ENCODE results near the gene LIPC. TPM values are rescaled to one million over a fixed set of nuclear protein-coding genes. Genes with fewer than 3 reads are reported as not detected.

The LIPC gene
- total RNA-seq, 1 donor from 2014 or later: not detected

DNA sequence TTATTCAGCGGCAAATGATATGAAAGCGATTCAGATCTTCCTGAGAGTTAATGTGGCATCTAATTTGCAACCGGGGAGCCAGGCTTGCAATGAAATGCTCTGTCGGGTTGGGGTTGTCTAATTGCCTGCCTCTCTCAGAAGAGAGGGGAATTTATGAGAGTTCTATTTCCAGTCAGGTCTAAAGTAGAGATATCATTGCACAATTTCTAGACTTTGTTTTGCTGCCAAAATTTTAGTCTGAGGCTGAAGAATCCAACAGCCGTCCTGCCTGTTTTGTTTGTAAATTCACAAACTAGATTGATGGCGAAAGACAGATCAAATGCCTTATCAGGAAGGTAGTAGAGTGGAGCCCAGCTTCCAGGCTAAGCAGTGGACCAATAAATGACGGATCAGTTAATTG lies 610 bp downstream of the LIPC start:
- FAIRE-seq (no peak), DNase-seq (ENCODE audit: low spot score in 2 of 2) (no peak)

GRCh38 chr15:58433597-58434333 lies 2.0 kb downstream of the LIPC start:
- FAIRE-seq (no peak), DNase-seq (ENCODE audit: low spot score in 2 of 2) (no peak)

- FAIRE-seq (no peak), DNase-seq (ENCODE audit: low spot score in 2 of 2) (no peak)
These were observed 2.6 kb downstream of the LIPC start for GRCh38 chr15:58434334-58434875.

DNA sequence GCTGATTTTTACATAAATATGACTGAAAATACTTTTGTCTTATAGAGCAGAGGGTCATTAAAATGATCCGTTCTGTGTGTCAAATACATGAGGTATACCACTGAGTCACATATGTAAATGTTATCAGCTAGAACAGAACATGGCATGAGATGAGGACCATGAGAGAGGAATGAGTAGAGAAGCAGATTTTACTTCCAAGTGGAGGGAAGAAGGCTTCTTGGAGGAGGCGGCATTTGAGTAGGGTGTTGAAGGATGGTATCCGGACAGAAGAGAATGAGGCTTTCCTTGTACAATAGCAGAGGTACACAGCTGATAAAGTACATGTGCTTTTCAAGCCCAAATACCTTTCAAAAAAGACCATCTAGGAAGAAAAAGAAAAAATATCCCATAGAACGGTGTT lies 4.8 kb downstream of the LIPC start:
- no peak for DNase-seq (ENCODE audit: low spot score in 2 of 2)

DNA sequence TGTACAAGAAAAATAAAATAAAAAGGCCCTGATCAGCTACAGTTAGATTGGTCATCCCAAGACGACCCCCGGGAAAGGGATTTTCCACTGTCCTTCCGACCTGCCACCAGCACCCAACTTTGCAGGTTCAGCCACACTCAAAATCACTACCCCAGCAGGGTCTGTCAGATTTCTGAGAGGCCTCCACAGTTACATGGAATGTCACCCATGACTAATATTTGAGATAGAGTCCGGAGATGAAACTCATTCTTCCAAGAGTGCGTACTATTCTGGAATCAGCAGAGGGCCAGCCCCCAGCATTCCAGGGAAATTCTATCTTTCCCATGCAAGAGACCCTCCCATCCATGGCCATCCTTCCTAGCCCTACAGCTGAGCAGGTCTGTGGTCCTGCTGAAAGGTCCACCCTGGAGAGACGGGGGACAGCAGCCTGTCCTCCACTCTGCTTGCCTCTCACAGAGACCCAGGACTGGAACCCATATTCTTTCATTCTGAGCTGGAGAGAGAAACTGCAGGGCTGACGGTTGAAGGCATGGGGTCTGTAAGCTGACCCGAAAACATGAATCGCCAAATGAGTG lies 5.8 kb downstream of the LIPC start:
- no peak for DNase-seq (ENCODE audit: low spot score in 2 of 2)
- no peak for FAIRE-seq

More for the DNA sequence above, 4.8 kb downstream of the LIPC start:
- FAIRE-seq: no peak

GRCh38 chr15:58438111-58438510 lies 6.3 kb downstream of the LIPC start:
- no peak for DNase-seq (ENCODE audit: low spot score in 2 of 2)
- FAIRE-seq: no peak

DNA sequence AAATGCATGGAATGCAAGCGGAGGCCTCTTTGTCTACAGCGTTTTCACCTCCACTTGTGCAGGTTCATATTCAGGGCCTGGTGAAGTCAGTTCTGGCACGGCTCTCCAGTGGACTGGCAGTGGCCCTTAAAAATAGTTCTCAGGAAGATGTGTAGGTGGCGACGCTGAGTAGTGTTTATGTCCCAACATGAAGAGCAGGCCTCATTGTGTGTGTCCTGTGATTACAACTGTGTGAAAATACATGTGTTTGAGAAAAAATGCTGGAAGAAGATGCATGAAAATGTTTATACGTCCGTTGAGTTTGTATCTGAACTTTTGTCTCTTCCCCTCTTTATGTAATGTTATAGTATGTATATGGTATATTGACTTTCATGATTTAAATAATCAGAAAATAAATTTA lies 7.2 kb downstream of the LIPC start:
- DNase-seq (ENCODE audit: low spot score in 2 of 2): no peak
- FAIRE-seq: no peak

DNA sequence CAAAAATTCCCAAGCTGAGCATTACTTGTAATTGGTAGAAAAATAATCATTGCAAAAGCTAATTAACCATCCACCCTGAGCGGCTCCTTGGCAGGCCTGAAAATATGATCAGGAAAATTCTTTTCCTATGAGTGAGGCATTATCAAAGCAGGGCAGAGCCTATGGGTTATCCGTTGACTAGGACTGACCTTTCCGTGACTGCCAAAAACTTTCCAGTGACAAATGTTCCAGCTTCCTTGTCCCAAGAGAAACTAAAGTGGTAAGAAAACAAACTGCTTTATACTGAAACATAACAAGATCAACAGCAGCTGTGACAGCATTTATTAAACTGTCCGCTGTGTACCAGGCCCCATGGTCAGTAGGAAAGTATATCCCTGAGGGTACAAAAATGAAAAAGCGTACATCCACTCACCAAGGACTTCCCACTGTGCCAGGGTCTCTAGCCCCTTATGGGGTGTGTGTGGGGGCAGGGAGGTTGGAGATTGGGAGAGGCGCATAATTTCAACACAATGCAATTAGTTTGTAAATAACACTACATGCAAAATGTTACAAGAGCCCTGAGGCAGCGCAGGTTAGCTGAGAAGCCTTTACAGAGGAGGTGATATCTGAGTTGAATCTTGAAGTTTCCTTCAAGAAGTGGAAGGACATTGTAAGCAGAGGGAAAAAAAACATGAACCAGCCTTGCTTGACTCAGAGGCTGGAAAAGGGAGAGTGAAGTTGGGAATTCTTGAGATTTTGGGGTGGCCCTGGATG lies 8.5 kb downstream of the LIPC start:
- DNase-seq (ENCODE audit: low spot score in 2 of 2) (peak in 1 of 2 donors; percentile 38), FAIRE-seq (no peak)

DNA sequence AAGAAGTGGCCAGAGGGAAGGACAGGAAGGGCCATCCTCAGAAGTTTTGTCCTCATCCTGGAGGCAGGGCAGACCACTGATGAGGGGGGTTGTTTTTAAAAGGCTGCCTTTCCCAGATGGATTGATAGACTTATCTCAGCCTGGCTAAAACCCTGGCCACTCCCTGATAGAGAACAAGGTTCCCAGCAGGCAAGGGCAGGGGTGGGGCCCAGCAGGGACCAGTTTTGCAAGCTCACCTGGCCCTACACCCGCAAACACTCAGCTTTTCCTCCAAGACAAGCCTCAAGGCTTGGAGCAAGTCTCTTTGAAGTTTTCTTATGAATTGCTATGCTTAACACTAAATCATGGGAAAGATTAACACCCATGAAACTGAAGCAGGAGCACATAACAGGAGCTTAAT lies 9.1 kb downstream of the LIPC start:
- FAIRE-seq: no peak
- DNase-seq (ENCODE audit: low spot score in 2 of 2): no peak

DNA sequence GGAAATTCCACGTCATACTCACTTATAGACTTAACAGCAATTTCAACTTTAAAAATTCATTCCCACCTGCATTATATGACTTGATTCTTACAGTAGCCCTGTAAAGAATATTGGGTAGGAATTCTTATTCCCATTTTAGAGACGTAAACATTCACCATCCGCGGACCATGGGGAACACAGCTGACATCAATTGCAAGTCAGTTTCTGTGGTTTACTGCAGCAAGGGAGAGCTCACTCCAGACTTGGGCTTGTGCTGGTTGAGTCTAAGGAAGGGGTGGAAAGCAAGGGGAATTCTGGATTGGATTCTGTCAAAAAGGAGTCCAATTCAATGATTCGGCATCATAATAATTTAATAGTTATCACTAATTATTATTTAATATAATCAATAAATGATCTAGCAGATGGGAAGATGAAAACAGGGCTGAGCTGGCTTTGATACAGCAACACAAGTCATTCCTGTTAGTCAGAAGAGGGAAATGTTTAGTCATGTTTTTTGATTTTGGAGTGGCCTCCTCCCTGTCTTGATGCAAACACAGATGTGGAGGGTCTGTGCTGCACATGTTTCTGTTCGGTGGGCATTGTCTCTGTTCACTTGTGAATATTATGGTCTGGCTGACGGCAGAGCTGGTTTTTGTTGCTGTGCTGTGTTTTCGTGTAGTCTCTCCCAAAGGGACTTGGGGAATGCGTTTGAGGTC lies 9.7 kb downstream of the LIPC start:
- DNase-seq (ENCODE audit: low spot score in 2 of 2): no peak
- FAIRE-seq: no peak

DNA sequence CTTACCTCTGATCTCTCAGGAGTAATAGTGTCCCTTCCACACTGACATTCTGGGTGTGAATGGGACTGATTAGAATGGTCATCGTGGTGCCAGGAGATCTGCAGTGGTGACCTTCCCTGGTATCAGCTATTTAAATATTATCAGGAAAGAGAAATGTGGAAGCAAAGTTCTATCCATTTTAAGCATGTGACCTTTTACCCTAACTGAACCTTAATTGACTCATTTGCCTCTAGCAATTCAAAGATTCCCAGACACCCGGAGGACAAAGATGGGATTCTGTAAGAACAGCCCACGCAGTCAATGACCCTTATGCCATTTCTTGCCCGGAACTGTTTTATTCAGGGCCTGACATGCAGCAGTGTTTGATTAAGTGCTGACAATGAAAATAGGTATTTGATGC lies 10.3 kb downstream of the LIPC start:
- DNase-seq (ENCODE audit: low spot score in 2 of 2) (no peak), FAIRE-seq (no peak)

GRCh38 chr15:58443308-58443707 lies 11.5 kb downstream of the LIPC start:
- DNase-seq (ENCODE audit: low spot score in 2 of 2) (no peak), FAIRE-seq (no peak)

DNA sequence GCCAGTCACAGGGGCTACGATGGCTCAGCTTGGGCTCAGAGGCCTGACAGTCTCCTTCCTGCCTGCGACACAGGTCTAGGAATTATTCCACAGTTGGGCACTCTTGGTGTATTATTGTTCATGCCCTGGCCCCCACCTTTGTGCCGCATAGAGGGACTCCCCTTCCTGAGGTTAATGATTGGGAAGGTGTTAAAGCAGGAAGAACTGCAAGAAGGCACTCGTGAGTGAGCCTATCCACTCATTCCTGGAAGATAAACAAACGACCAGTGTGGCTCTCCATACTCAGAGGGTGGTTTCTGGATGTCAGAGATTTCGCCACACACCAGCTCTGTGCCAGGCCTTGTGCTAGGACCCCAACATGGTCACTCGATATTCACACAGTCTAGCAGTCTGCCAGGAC lies 12.3 kb downstream of the LIPC start:
- DNase-seq (ENCODE audit: low spot score in 2 of 2): no peak
- no peak for FAIRE-seq

DNA sequence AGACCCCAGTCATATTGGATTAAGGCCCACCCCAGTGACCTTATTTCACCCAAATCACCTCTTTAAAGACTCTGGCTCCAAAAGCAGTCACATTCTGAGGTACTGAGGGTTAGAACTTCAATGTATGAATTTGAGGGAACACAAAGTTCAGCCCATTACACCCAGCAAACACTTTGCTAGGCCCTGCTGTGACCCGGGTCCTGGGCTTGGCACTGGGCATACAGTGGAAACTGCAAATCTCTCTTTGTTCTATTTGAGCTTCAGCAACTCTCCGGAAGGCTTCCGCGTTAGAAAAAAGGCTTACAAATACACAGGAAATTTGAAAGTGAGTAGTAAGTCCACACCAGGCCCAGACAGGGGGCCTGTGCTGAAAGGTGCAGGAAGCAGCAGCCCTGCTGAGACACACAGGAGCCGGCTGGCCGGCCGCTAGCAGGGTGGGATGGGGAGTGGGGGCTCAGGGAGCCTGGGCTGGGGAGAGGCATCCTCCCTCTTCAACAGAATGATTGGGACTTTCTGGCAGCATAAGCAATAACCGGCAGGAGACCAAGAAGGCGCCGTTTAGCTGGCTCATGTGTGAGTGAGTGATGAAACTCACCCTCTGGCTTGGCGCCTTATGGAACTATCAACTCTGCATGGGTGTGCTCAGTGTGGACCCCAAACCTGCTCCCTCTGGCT lies 13.0 kb downstream of the LIPC start:
- FAIRE-seq (no peak), DNase-seq (ENCODE audit: low spot score in 2 of 2) (no peak)

DNA sequence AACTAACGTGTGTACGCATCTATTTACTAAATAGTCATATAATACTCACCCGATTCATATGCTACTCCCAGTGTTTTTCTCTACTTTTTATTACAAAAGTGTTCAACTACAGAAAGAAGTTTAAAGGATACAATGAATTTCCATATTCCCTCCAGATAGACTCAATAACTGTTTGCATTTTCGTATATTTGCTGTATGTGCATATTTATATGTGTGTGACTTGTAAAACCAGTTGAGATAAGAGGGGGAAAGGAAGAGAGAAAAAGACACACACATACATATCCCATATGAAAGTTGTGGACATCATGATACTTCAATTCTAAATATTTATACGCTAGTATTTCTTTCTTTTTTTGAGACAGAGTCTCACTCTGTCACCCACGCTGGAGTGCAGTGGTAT lies 14.1 kb downstream of the LIPC start:
- FAIRE-seq (no peak), DNase-seq (ENCODE audit: low spot score in 2 of 2) (no peak)

DNA sequence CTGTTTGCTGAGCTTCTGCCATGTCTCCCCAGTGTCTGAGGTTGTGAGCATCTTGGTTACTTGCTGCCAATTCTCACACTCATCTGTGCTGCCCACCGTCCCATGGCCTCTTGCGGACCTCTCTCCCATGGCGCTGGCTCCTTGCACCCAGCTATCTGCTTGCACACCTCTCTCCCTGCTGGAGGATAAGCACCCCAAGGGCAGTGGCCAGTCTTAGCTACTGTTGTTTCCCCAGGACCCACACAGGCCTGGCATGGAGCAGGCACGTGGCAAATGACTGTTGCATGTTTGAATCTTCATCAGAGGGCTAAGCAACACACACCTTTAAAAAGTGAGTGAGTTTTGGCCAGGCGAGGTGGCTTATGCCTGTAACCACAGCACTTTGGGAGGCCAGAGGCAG lies 14.7 kb downstream of the LIPC start:
- FAIRE-seq: no peak

DNA sequence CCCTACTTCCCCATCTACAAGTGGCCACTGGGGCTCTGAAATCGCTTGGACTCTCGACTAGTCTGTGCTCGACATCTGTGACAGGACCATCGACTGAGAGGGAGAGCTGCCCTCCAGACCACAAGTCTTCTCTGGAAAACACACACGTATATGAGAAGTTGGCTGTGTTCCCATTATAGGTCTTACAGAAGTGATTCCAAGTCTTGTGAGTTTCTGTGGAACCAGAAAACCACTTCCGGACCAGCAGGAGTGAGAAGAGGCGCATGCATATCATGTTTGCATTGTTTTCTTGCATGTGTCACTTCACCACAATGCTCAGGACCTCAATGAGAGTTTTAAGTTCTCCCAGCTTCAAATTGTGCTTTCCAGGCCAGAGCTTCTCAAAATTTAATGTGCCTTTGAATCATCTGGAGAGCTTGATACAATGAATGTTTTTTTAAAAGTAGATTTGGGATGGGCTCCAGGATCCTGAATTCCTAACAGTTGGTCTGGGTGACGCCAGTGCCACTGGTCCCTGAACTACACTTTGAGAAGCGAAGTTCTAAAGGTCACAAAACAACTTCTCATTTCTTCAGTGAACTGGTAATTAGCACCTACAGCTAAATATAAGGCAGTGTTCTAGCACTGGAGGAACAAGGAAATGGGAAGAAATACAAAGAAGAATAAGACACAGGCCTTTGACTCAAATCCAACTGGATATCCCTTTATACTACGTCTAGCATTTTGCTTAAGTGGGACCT lies 15.7 kb downstream of the LIPC start:
- no peak for DNase-seq (ENCODE audit: low spot score in 2 of 2)
- no peak for FAIRE-seq

More for the DNA sequence above, 14.7 kb downstream of the LIPC start:
- DNase-seq (ENCODE audit: low spot score in 2 of 2): no peak

DNA sequence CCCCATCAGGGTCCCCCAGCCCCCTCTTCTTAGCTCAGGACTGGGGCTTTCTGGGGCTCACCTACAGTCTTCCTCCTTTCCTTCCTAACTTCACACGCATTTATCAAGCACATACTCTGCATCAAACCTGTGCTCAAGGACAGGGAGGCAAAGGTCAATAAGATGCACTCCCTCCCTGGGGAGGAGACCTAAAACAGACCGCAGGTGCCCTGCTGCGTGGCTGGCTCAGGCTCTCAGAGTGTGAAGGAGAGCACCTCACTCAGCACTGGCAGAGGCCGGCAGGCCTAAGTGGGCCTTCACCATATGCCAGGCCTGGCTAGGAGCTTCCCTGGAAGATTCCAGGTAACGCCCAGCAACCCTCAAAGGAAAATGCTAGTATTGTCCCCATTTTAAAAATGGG lies 16.5 kb downstream of the LIPC start:
- FAIRE-seq: no peak
- no peak for DNase-seq (ENCODE audit: low spot score in 2 of 2)

DNA sequence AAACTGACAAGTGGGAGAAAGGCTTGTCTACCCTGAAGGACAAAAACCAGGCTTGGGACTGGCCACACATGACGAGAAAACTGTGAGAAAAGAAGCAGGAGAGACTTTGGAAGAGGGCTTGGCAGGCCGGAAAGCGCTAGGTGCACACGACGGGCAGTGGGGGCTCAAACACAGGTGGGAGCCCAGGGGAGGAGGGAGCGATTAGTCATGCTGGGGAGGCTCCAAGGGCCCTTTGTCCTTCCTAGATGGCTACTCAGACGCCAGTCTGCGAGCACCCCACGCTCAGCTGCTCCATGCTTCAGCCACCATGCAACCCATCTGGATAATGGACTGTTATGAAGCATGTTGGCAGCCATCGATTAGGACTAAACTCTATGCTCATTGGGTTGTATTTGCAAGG lies 17.1 kb downstream of the LIPC start:
- FAIRE-seq: no peak
- no peak for DNase-seq (ENCODE audit: low spot score in 2 of 2)

GRCh38 chr15:58451826-58452225 lies 20.0 kb downstream of the LIPC start:
- FAIRE-seq: no peak
- DNase-seq (ENCODE audit: low spot score in 2 of 2): no peak

All from frontal cortex (tissue), 4 donors.